Kidney (tissue), 14 donors: Measurements from ENCODE around the gene DNAH11. TPM values are rescaled to one million over a fixed set of nuclear protein-coding genes. Genes with fewer than 3 reads are reported as not detected.

Experiments
- DNase-seq, 5 donors: peaks; one replicate each; pipeline ENCODE4 v3.0.0-alpha.2; 2013 to 2020
- FAIRE-seq: peaks from 2 replicates; lab custom pipeline; 2012; peaks lifted over from hg19 to GRCh38; lab: Jason Lieb, UNC
- H3K27ac ChIP-seq, 2 donors: one replicate each; pipeline ENCODE4 v1.7.0; 2013; ENCODE audit warnings: low read depth in 2 of 2, low read length in 2 of 2, inconsistent platforms in 1 of 2
- H3K27me3 ChIP-seq: one replicate; pipeline ENCODE4 v1.7.1; 2013; ENCODE audit warnings: low read length, inconsistent platforms; ENCODE audit not compliant: control insufficient read depth, insufficient read depth
- H3K36me3 ChIP-seq, 3 donors: one replicate each; pipeline versions ENCODE4 v1.7.0 to v1.7.1; 2013; ENCODE audit warnings: low read length in 3 of 3, control low read depth in 1 of 3, inconsistent platforms in 1 of 3; ENCODE audit not compliant: insufficient read depth in 3 of 3, control insufficient read depth in 2 of 3
- H3K4me1 ChIP-seq, 3 donors: one replicate each; pipeline versions ENCODE4 v1.7.0 to v1.7.1; 2013; ENCODE audit warnings: low read length in 3 of 3, inconsistent platforms in 1 of 3, low read depth in 1 of 3; ENCODE audit not compliant: control insufficient read depth in 2 of 3, insufficient read depth in 2 of 3
- H3K4me3 ChIP-seq, 3 donors: one replicate each; pipeline versions ENCODE4 v1.7.0 to v1.8.1; 2013; ENCODE audit warnings: low read length in 3 of 3, control low read depth in 1 of 3, inconsistent platforms in 1 of 3
- H3K9ac ChIP-seq, 3 donors: one replicate each; pipeline versions ENCODE4 v1.7.0 to v1.7.1; 2013; ENCODE audit warnings: low read length in 3 of 3, control low read depth in 1 of 3, inconsistent platforms in 1 of 3
- H3K9me3 ChIP-seq, 3 donors: one replicate each; pipeline versions ENCODE4 v1.7.0 to v1.7.1; 2013; ENCODE audit warnings: low read length in 3 of 3, control low read depth in 1 of 3, inconsistent platforms in 1 of 3; ENCODE audit not compliant: control insufficient read depth in 2 of 3, insufficient read depth in 1 of 3
- CTCF ChIP-seq: IDR thresholded peaks from 3 replicates; pipeline ENCODE4 v1.5.1; 2012; ENCODE audit warnings: mild to moderate bottlenecking, moderate library complexity, borderline replicate concordance; ENCODE audit not compliant: insufficient read depth; ENCODE audit errors: extremely low read depth
- intact Hi-C: fragments of 100-400 bp; cut with DNase I; formaldehyde crosslinking; loops from one replicate; pipeline ENCODE4 v1.11.1; 2022
- polyA plus RNA-seq: library from polyadenylated mRNA; stranded (reverse); fragments of 350-450 nt; fragmentation: Illumina TruSeq; extraction: RNeasy Lipid Tissue Mini Kit (QIAGEN cat#74804); gene quantifications from one replicate; pipeline ENCODE4 v1.2.3, GENCODE V29; 2014; ENCODE audit warnings: low read depth, low replicate concordance; ENCODE audit not compliant: insufficient read depth
- total RNA-seq: library from RNA; stranded (reverse); fragmentation: NEBNext Ultra II Directional; extraction: Animal tissue kit (Norgen Biotek cat#: 25700); gene quantifications from one replicate; pipeline ENCODE4 v1.2.1, GENCODE V29; 2021
- donor health status: control.
- donor health status: control.
- donor health status: control.
- donor health status: control.
- donor health status: control.
- donor health status: DM: yes; HTN: yes; CAD: no.
- donor health status: Normal renal cell carcinoma (clear cell type).

The DNAH11 gene
- total and polyA plus RNA-seq, 2 donors from 2014 or later = 0.58 to 2.3 TPM

- H3K4me3 ChIP-seq = no peak overlapping the region
- DNase-seq = no peak
- H3K9ac ChIP-seq = no peak overlapping the region
- FAIRE-seq = no peak
- intact Hi-C loops = no loop called here
- TF ChIP-seq CTCF = no peak
- peaks cover 0 to 3% (median 2%) of the 10 kb centered on the region in 3 donors for H3K4me1 ChIP-seq
- no peak overlapping the region for H3K27ac ChIP-seq
- no peaks in the 10 kb centered on the region for H3K36me3 ChIP-seq
- H3K9me3 ChIP-seq = no peaks in the 10 kb centered on the region
- H3K27me3 ChIP-seq = no peaks in the 10 kb centered on the region
Observed at GRCh38 chr7:21941611-21942141, 398.8 kb downstream of the DNAH11 start.

GRCh38 chr7:21942955-21943354, 400.1 kb downstream of the DNAH11 start:
- DNase-seq = no peak
- FAIRE-seq = no peak
- intact Hi-C loops = no loop called here
- Histone ChIP-seq H3K36me3 (no peaks in the 10 kb centered on the region), H3K9me3 (no peaks in the 10 kb centered on the region), H3K27me3 (no peaks in the 10 kb centered on the region), H3K4me1 (peaks cover 0 to 3% (median 2%) of the 10 kb centered on the region in 3 donors), H3K27ac (no peak overlapping the region), H3K9ac (no peak overlapping the region), H3K4me3 (no peak overlapping the region)
- no peak for TF ChIP-seq CTCF

GRCh38 chr7:21943436-21943835, 400.6 kb downstream of the DNAH11 start:
- FAIRE-seq = no peak

More at GRCh38 chr7:21943436-21943835, 400.6 kb downstream of the DNAH11 start:
- H3K4me1 ChIP-seq = peaks cover 0 to 3% (median 2%) of the 10 kb centered on the region in 3 donors
- H3K36me3 ChIP-seq = no peaks in the 10 kb centered on the region
- no peaks in the 10 kb centered on the region for H3K27me3 ChIP-seq
- intact Hi-C loops = no loop called here
- H3K9ac ChIP-seq = no peak overlapping the region
- H3K4me3 ChIP-seq = no peak overlapping the region
- H3K27ac ChIP-seq = no peak overlapping the region
- DNase-seq = no peak
- TF ChIP-seq CTCF = no peak
- H3K9me3 ChIP-seq = no peaks in the 10 kb centered on the region
